ENCODE data around the gene ST7. TPM values are rescaled to one million over a fixed set of nuclear protein-coding genes. Genes with fewer than 3 reads are reported as not detected.

Gene ST7
- total and polyA plus RNA-seq, 2 of the 13 experiments (the other 11 are each of a cell fraction or from before 2014, with no cell fraction given) = 17.3 to 23.5 TPM

GRCh38 chr7:117097860-117098259, 144.6 kb downstream of the ST7 start (continued):
- no peak for TF ChIP-seq ZNF235 (CRISPR knock-in tag; IDR thresholded peaks at IDR 0.05; ENCODE audit: borderline replicate concordance)
- no peak for TF ChIP-seq PHF21A (CRISPR knock-in tag; IDR thresholded peaks at IDR 0.05)
- TF ChIP-seq ZMYM4 (CRISPR knock-in tag; IDR thresholded peaks at IDR 0.05) = no peak
- TF ChIP-seq ZFP62 (CRISPR knock-in tag; IDR thresholded peaks at IDR 0.05) = no peak
- TF ChIP-seq ZNF253 (CRISPR knock-in tag; IDR thresholded peaks at IDR 0.05; ENCODE audit: borderline replicate concordance) = no peak
- no peak for TF ChIP-seq KMT2B (CRISPR knock-in tag; IDR thresholded peaks at IDR 0.05)
- no peak for TF ChIP-seq GMEB2 (CRISPR knock-in tag; IDR thresholded peaks at IDR 0.05; ENCODE audit: low read depth)
- TF ChIP-seq SAFB2 (CRISPR knock-in tag; IDR thresholded peaks at IDR 0.05; ENCODE audit: borderline replicate concordance, low read depth) = no peak
- no peak for TF ChIP-seq ZNF737 (CRISPR knock-in tag; IDR thresholded peaks at IDR 0.05; ENCODE audit: borderline replicate concordance)
- TF ChIP-seq RBM22 (optimal IDR thresholded peaks at IDR 0.05; ENCODE audit: low read length) = no peak
- no peak for TF ChIP-seq ZNF775 (CRISPR knock-in tag; IDR thresholded peaks at IDR 0.05; ENCODE audit: borderline replicate concordance)
- TF ChIP-seq PTBP1 (IDR thresholded peaks at IDR 0.05; ENCODE audit: low read depth, low read length, poor library complexity, severe bottlenecking) = no peak
- TF ChIP-seq EHMT2 (IDR thresholded peaks at IDR 0.05; ENCODE audit: borderline replicate concordance, low read depth, low read length) = no peak
- no peak for TF ChIP-seq ZFP82 (CRISPR knock-in tag; IDR thresholded peaks at IDR 0.05; ENCODE audit: borderline replicate concordance)
- TF ChIP-seq ARID5B (CRISPR knock-in tag; IDR thresholded peaks at IDR 0.05) = peak; percentile 72
- TF ChIP-seq SOX6 (IDR thresholded peaks at IDR 0.05) = no peak
- TF ChIP-seq SOX6 (CRISPR knock-in tag; IDR thresholded peaks at IDR 0.05) = peak; percentile 44; the same call in 1 of the 2 replicates
- no peak for TF ChIP-seq PHB2 (IDR thresholded peaks at IDR 0.05; ENCODE audit: partially characterized antibody)
- TF ChIP-seq ZFP37 (CRISPR knock-in tag; IDR thresholded peaks at IDR 0.05; ENCODE audit: borderline replicate concordance) = no peak
- no peak for TF ChIP-seq ZNF563 (CRISPR knock-in tag; IDR thresholded peaks at IDR 0.05)
- no peak for TF ChIP-seq NONO (IDR thresholded peaks at IDR 0.05)
- no peak for TF ChIP-seq NONO (CRISPR knock-in tag; conservative IDR thresholded peaks at IDR 0.05)
- no peak for TF ChIP-seq SP140L (CRISPR knock-in tag; IDR thresholded peaks at IDR 0.05; ENCODE audit: borderline replicate concordance)
- no peak for TF ChIP-seq CBFB (CRISPR knock-in tag; IDR thresholded peaks at IDR 0.05)
- TF ChIP-seq ZSCAN12 (CRISPR knock-in tag; IDR thresholded peaks at IDR 0.05) = no peak
- TF ChIP-seq REPIN1 (CRISPR knock-in tag; IDR thresholded peaks at IDR 0.05; ENCODE audit: borderline replicate concordance, low read depth) = no peak
- no peak for TF ChIP-seq KLF6 (CRISPR knock-in tag; IDR thresholded peaks at IDR 0.05)
- TF ChIP-seq NFKB2 (CRISPR knock-in tag; IDR thresholded peaks at IDR 0.05; ENCODE audit: borderline replicate concordance) = no peak
- TF ChIP-seq MZF1 (CRISPR knock-in tag; IDR thresholded peaks at IDR 0.05; ENCODE audit: borderline replicate concordance) = no peak
